SHP77 (cell line): Measurements from ENCODE around the gene INSR.
"Not testable (repeated sequence)": the region's sequence is repeated elsewhere in the genome, so short reads cannot be mapped to it uniquely, and the experiment has no call there.

ENCODE experiments used
- DNase-seq, 2 experiments: peaks; one replicate each; lab custom pipeline; 2025; lab: John Stamatoyannopoulos, UW

The INSR gene

DNA sequence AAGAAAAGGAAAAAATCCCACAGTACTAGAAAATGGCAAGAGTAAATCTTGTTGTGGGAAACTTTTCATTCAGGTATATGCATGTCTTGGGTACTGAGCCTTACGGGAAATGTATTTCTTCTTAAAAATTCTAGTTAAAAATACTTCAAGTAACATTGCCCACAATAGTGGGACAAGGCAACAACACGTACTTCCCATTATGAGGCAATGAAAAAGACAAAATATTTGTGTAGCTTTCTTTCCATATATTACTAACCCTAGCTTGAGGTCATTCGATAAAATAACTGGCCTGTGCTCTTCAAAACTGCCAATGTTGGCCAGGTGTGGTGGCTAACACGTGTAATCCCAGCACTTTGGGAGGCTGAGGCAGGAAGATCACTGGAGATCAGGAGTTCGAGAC, 99.2 kb downstream of the INSR start:
- DNase-seq: no peak

DNA sequence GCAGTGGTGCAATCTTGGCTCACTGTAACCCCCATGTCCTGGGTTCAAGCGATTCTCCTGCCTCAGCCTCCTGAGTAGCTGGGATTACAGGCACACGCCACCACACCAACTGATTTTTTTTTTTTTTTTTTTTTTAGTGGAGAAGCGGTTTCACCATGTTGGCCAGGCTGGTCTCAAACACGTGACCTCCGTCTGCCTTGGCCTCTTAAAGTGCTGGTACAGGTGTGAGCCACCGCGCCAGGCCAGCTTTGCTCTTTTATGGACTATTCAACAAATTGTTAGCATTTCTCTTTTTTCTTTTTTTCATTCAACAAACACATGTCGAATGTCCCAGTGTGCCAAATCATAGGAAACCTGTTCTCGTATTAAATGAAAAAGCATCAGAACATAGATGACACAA, 99.6 kb downstream of the INSR start:
- DNase-seq: no peak

DNA sequence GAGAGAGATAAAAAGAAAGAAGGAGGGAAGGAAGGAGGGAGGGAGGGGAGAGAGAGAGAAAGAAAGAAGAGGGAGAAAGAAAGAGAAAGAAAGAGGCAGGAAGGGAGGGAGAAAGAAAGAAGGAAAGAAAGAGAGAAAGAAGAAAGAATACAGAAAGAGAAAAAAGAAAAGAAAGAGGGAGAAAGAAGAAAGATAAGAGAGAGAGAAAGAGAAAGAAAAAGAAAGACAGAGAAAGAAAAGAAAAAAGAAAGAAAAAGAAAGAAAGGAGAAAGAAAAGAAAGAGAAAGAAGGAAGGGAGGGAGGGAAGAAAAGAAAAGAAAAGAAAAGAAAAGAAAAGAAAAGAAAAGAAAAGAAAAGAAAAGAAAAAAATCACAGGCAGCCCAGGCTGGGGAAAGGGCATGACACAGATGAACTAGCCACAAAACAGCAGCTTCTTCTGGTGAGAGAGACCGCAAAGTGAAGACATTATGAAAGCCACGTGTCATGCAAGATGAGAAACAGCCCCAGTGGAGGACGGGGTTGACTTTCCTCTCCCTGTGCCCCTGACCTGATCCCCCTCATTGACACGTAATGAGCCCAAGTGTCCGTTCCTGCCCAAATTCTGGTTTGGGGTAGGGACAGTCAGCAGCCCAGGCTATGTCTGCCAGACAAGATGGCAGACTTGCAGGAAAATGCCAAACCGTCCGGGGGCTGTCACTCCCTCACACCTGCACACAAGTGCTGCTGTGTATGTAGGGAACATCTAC, 102.1 kb downstream of the INSR start:
- no peak for DNase-seq

DNA sequence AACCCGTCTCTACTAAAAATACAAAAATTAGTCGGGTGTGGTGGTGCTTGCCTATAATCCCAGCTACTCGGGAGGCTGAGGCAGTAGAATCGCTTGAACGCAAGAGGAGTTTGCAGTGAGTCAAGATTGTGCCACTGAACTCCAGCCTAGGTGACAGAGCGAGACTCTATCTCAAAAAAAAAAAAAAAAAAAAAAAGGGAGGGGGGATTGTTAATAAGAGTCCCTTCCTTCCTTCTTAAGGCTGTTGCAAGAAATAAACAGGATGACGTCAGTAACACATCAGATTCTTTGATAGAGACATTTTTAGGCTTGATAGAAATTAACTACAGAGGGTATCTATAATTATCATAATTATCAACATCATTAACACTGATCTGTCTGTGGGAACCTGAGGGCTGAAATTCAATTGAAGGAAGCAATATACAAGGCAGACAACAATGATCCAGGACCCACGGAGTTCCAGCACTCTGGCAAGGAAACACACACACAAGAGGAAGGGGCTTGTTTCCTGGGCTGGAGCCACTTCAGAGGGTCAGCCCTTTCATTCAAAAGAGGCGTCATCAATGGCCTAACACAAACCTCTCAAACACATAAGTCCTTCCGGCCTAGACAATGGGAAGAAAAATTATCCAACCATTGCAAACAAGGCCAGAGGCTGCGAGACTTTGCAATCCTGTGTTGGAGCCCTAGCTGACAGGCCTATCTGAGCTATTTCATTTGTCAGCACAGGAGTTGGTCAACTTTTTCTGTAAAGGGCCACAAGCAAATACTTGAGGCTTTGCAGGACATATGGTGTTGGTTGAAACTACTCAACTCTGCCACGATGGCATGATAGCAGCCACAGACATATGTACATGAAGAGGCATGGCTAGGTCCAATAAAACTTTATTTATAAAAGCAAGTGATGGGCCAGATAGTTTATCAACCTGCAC, 105.2 kb downstream of the INSR start:
- peak; percentile 60 to 71 for DNase-seq

DNA sequence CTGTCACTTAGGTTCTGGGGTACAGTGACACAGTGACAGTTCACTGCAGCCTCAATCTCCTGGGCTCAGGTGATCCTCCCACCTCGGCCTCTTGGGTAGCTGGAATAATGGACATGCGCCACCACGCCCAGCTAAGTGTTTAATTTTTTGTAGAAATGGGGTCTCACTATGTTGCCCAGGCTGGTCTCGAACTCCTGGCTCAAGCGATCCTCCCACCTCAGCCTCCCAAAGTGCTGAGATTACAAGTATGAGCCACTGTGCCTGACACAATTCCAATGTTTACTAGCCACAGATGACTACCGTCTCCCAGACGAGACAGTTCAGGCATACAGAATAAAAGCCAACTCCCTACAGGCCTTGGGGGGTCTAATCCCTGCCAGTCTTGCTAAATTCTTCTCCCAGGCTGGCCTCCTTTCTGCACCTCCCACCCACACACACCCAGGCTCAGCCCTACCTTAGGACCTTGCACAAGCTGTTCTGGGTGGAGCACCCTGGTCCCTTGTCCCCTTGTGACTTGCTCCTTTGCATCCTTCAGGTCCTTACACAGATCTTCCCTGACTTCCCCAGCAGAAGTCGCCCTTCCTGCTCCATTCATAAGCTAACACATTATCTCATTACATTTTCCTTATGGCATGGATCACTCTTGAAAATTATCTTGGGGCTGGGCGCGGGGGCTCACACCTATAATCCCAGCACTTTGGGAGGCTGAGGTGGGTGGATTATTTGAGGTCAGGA, 106.4 kb downstream of the INSR start:
- DNase-seq: no peak

DNA sequence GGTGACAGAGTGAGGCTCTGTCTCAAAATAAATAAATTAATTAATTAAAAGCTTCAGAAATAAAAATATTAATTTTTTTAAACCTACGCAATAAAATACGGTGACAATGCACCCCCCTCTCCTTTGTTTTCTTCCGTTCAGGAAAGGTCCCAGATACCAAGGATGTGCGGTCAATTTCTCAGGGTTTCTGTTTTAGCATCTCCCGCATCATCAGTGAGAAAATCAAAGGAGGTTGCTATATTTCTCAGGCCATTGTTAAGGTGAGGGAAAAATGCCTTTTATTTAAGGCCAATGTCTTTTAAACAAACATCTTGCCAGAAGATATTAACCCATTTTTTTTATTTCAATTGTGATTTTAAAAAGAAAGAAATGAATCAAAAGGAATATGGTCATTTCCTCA, 111.7 kb downstream of the INSR start:
- DNase-seq: no peak

DNA sequence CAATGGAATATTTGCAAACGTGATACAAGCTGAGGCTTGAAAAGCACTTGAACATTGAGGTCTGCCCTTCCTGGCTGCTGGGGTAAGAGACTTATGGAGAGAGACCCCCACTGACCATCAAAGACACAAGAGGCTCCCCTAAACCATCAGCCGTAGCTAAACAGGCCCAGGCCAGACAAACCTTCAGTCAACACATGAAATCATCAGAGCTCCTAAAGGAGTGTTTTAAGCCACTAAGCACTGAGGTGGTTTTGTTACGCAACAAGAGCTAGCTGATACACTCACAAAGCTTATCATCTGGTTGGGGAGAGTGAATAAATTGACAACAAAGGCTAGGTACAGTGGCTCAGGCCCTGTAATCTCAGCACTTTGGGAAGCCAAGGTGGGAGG, 114.3 kb downstream of the INSR start:
- no peak for DNase-seq

DNA sequence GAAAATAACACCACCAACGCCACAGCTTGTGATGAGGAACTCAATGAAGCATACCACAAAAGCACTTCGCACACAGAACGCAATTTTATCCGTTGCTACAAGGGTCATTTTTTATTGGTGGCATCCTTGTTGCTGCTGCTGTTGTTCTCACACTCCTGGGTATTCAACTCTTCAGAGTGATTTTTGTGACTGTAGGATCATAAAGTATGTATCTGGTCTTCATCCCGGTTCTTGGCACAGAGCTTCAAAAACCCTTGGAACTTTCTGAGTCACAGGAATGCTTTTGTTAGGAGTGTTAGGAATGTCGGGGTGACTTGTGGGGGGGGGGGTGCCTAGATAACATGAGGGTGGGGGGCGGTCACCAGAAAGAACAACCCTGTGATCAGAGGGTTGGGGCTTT, 116.3 kb downstream of the INSR start:
- DNase-seq: no peak

DNA sequence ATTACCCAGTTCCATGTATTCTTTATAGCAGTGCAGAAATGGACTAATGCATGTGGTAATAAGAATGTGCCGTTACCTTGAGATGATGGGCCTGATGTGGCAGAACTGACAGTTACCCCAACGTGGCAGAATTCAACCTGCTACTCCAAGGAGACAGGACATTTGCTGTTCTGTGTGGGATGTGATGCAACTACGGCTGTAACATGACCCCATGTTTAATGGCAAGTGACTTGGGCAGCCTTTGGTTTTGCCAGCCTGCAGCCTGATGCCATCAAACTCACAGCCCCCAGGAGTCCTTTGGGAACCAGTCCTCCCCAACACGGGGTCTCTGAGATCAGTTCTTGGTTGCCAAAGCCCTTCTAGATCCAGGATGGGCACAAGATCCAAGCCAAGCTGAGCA, 117.4 kb downstream of the INSR start:
- no peak for DNase-seq

DNA sequence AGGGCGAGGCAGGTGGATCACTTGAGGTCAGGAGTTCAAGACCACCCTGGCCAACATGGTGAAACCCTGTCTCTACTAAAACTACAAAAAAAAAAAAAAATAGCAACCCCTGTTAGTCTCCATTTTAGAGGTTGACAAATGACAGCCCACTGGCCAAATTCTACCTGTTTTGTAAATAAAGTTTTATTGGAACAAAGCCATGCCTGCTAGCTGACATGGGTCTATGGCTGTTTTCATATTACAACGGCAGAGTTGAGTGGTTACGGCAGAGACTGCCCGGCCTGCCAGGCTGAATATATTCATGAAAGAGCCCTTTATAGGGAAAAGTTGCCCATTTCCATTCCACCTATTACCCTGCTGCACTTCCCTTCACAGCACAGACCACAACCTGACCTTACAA, 121.4 kb downstream of the INSR start:
- DNase-seq: no peak

DNA sequence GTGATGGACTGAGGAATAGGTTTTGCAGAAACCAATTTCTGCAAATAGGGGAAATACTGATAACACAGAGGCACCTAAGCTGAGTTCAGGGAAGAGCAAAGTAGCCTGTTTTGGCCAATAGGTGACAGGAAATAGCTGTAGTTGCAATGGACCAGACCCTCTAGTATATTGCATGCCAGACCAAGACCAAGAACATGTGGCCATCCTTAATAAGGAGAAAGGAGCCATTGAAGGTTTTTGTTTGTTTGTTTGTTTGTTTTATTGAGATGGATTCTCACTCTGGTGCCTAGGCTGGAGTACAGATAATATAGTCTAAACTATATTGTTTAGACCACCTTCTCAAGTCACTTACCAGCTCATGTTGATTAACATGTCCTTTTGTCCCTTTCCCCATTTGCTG, 123.2 kb downstream of the INSR start:
- no peak for DNase-seq

DNA sequence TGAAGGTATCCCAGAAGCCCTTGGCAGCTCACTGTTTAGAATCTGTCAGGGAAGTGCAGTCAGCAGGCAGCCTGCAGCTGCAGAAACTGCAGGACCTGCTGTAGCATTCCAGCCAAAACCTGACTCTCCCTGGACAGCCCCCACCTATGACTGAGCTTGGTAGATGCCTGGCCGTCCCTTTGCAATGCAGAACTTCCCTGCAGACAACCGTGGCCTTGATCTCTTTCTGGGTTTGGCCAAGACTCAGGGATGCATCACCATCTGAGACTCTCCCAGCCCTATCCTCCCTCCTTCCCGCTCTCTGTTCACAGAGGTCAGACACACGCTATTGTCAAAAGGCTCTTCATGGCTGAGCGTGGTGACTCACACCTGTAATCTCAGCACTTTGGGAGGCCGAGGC, 125.3 kb downstream of the INSR start:
- DNase-seq: no peak

DNA sequence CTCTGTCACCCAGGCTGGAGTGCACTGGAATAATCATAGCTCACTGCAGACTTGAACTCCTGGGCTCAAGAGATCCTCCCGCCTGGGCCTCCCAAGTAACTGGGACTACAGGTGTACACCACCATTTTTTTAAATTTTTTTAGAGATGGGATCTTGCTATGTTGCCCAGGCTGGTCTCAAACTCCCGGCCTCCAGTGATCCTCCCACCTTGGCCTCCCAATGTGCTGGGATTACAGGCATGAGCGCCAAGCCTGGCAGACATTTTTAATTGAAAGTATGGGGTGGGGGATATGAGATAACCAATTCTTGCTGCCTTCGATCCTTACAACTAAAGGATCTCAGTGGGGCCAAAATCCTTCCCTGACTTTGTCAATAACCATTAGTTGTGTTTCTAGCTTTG, 132.9 kb downstream of the INSR start:
- no peak for DNase-seq

DNA sequence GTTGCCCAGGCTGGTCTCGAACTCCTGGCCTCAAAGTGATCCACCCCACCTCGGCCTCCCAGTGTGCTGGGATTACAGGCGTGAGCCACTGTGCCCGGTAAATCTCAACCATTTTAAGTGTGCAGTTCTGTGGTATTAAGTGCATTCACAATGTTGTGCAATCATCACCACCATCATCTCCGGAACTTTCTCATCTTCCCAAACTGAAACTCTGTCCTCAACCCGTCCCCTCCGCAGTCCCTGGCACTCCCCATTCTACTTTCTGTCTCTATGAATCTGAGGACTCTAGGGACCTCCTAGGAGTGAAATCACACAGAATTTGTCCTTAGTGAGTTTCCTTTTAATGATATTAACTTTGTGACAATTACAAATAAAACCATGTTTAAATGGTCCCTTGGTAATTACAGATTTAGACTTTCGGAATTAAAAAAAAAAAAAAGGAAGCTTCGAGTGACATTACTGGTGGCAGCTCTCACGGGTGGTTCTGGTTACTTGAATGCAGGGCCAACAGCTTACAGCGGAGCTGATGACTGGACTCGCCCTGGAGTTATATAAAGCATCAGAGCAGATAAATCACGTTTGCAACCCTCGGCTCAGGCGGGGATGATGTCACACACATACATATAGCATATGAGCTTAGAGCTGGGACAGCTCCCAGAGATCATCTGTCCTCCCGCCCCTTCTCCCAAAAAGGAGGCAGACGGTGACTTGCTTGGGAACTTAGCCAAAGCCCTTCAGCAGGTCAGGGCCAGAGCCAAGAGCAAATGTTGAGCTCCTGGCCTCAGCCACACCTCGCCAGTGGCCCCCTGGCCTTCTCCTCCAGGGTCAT, 134.9 kb downstream of the INSR start:
- peak; percentile 84 to 92 for DNase-seq

DNA sequence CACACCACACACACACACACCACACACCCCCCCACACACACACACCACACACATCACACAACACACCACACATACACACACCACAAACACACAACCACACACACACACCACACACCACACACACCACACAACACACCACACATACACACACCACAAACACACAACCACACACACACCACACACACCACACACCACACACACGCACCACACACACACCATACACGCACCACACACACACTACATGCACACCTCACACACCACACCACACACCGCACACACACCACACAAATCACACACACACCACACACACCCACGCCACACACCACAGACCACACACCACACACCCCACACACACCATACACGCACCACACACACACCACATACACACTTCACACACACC, 141.2 kb downstream of the INSR start:
- DNase-seq: no peak

DNA sequence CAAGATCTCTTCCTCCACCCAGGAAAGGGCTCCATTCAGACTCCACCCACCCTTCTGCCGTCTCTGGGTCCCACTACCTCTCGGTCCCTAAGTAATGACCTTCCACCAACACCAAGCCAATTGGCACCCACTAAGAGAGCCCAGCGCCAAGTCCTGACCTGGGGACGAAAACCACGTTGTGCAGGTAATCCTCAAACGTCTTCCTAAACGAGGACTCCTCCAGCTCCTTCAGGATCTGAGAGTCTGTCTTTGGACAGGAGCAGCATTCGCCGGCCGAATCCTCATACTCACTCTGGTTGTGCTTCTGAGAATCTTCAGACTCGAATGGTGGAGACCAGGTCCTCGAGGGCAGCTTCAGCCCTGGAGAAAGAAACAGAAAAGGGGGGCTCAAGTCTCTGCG, 141.6 kb downstream of the INSR start:
- DNase-seq: no peak

DNA sequence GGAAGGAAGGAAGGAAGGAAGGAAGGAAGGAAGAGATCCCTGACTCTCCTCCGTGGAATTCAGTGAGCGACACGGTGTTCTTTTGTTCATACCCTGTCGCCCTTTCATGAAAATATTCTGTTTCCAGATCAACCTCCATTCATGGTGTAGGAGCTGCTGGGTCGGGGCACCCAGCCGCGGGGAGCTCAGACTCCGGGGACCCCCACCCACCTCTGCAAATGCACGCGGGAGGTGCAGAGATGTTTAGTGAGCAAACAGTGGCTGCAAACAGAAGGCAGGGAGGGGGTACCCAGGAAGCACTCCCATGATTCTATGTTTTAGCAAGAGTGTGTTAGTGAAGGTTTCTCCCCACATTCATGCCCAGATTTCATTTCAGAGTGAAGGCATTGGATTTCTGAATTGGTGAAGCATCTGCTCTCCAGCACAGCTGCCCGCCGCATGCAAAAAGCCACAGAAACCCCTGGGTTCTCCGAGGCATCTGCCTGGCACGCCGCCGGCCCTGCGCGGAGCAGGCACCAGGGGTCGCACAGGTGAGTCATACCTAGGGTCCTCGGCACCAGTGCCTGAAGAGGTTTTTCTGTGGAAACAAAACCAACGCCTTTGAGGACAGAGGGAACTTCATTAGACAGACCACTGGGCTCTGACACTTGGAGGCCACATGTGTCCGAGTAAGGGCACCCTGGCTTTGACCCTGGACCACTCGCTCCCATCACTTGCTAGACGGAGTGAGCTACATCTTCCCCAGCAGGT, 144.1 kb downstream of the INSR start:
- DNase-seq: no peak

DNA sequence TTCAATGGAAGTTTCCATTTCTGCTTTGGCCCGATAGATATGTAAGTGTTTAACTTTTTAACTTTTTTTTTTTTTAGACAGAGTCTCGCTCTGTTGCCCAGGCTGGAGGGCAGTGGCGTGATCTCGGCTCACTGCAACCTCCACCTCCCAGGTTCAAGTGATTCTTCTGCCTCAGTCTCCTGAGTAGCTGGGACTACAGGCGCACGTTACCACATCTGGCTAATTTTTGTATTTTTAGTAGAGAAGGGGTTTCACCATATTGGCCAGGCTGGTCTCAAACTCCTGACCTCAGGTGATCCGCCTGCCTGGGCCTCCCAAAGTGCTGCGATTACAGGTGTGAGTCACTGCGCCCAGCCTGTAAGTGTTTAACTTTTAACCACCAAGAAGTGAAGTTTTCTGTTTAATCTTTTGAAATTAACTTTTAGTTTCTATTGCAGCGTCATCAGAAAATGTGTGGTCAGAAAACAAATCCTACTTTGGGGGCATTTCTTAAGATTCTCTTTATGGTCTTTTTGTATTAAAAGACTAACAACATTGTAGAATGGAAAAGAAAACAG, 147.0 kb downstream of the INSR start:
- DNase-seq: not testable (repeated sequence)

DNA sequence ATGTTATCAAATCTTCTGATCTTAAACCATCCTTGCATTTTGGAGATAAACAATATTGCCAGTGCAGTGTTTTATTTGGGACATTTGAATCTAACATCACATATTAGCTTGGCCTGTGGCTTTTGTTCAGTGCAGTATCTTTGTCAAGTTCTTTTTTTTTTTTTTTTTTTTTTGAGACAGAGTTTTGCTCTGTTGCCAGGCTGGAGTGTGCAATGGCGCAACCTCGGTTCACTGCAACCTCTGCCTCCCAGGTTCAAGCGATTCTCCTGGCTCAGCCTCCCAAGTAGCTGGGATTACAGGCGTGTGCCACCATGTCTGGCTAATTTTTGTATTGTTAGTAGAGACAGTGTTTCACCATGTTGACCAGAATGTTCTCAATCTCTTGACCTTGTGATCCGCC, 148.1 kb downstream of the INSR start:
- DNase-seq: not testable (repeated sequence)

DNA sequence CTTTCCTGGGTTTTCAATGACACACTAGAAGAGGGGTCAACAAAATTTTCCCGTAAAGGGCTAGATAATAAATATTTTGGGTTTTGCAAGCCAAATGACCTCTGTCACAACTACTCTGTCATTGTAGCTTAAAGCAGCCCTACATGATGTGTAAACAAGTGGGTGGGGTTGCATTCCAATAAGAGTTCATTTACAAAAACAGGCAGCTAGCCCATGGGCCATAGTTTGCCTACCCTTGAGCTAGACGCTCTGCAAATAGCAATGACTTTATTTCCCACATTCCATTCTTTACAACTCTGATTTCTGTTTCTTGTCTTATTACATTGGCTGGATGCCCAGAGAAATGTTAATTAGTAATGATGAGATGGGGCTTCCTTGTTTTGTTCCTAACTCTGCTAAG, 148.7 kb downstream of the INSR start:
- no peak for DNase-seq

DNA sequence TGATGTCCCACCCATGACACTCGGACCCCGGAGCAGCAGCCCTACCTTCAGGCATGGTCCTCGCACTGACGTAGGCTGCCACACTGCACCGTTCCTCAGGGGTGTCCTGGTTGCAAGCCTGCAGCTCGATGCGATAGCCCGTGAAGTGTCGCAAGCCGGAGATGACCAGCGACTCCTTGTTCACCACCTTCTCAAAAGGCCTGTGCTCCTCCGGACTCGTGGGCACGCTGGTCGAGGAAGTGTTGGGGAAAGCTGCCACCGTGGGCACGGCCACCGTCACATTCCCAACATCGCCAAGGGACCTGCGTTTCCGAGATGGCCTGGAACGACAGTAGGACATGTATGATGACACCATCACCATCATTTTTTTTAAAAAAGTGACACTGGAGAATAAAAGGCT, 151.4 kb downstream of the INSR start:
- no peak for DNase-seq
